ENCODE data around the gene SFSWAP.

DNA sequence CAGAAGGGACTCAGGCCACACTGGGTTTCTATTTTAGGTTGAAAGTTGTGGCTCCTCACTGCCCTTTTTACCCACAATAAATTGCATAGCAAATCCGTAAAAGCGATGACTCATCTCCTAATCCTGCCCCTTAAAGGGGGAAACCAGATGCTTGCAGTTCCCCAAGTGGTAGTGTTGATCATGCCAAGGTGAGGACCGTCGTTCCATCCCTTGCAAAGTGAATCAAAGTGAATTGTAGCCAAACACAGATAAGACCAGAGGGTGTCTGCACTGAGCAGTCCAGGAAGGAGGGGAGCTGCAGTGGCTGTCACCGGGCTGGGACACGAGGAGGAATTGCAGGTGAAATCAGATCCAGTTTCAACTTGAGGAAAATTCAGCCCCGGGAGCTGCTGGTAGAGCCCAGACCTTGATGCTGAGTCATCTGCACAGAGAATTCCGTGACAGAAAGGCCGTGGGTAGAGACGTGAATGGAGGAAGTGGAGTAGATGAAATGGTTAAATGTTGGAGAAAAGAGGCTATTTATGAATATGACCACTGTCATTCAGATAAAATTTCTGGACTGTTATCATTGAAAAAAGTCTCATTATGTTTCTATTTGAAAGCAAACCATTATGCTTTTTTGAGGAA, 73.1 kb downstream of the SFSWAP start:
- TF ChIP-seq POLR2A (IDR thresholded peaks at IDR 0.05) = no peak
- TF ChIP-seq, protein P1, sequence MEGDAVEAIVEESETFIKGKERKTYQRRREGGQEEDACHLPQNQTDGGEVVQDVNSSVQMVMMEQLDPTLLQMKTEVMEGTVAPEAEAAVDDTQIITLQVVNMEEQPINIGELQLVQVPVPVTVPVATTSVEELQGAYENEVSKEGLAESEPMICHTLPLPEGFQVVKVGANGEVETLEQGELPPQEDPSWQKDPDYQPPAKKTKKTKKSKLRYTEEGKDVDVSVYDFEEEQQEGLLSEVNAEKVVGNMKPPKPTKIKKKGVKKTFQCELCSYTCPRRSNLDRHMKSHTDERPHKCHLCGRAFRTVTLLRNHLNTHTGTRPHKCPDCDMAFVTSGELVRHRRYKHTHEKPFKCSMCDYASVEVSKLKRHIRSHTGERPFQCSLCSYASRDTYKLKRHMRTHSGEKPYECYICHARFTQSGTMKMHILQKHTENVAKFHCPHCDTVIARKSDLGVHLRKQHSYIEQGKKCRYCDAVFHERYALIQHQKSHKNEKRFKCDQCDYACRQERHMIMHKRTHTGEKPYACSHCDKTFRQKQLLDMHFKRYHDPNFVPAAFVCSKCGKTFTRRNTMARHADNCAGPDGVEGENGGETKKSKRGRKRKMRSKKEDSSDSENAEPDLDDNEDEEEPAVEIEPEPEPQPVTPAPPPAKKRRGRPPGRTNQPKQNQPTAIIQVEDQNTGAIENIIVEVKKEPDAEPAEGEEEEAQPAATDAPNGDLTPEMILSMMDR (IDR thresholded peaks at IDR 0.05) = no peak
- TF ChIP-seq POLR2AphosphoS5 (IDR thresholded peaks at IDR 0.05) = no peak

Data from sigmoid colon (tissue), 4 donors.